Keratinocyte (primary cell): ENCODE results near the gene RHOU. TPM values are rescaled to one million over a fixed set of nuclear protein-coding genes. Genes with fewer than 3 reads are reported as not detected.

Experiments
- DNase-seq: peaks from one replicate; pipeline ENCODE4 v3.0.0-alpha.2; 2011; ENCODE audit warnings: low read depth, missing footprints, low spot score
- FAIRE-seq: peaks from 2 replicates; lab custom pipeline; 2011; peaks lifted over from hg19 to GRCh38; lab: Jason Lieb, UNC
- H2AFZ ChIP-seq: 2 replicates; pipeline ENCODE4 v1.6.0; 2012; ENCODE audit warnings: low read length, control low read depth, inconsistent platforms; ENCODE audit not compliant: control insufficient read depth
- H3K27ac ChIP-seq: 2 replicates; pipeline ENCODE4 v1.5.1; 2011; ENCODE audit warnings: low read length; ENCODE audit not compliant: control insufficient read depth, insufficient read depth
- H3K27me3 ChIP-seq: 3 replicates; pipeline ENCODE4 v1.6.0; 2011; ENCODE audit warnings: low read length; ENCODE audit not compliant: control insufficient read depth, insufficient read depth; ENCODE audit errors: extremely low read depth
- H3K36me3 ChIP-seq, 2 experiments: 2 replicates in 1 of 2; 3 replicates in 1 of 2; pipeline ENCODE4 v1.5.1; 2011; ENCODE audit warnings: low read length in 2 of 2, mild to moderate bottlenecking in 1 of 2; ENCODE audit not compliant: control insufficient read depth in 2 of 2, insufficient read depth in 2 of 2; ENCODE audit errors: extremely low read depth in 1 of 2
- H3K4me1 ChIP-seq: 3 replicates; pipeline ENCODE4 v1.5.1; 2011; ENCODE audit warnings: low read length; ENCODE audit not compliant: control insufficient read depth, insufficient read depth; ENCODE audit errors: extremely low read depth
- H3K4me2 ChIP-seq: 3 replicates; pipeline ENCODE4 v1.6.0; 2011; ENCODE audit warnings: low read depth, low read length; ENCODE audit not compliant: control insufficient read depth, insufficient read depth; ENCODE audit errors: extremely low read depth
- H3K4me3 ChIP-seq, 3 experiments: fragments of 200-600 bp in 1 of 3; sonication (generic) in 1 of 3; 2 replicates in 2 of 3; 3 replicates in 1 of 3; pipeline ENCODE4 v1.5.1; 2011 to 2016; ENCODE audit warnings: low read length in 3 of 3, mild to moderate bottlenecking in 3 of 3, control low read depth in 2 of 3, inconsistent platforms in 1 of 3, low read depth in 1 of 3, mixed read lengths in 1 of 3, mixed run types in 1 of 3, moderate library complexity in 1 of 3; ENCODE audit not compliant: control insufficient read depth in 2 of 3, insufficient read depth in 2 of 3; ENCODE audit errors: extremely low read depth in 1 of 3
- H3K79me2 ChIP-seq: 2 replicates; pipeline ENCODE4 v1.6.0; 2012; ENCODE audit warnings: low read length; ENCODE audit not compliant: control insufficient read depth, insufficient read depth
- H3K9ac ChIP-seq: 3 replicates; pipeline ENCODE4 v1.6.0; 2011; ENCODE audit warnings: low read length; ENCODE audit not compliant: control insufficient read depth, insufficient read depth; ENCODE audit errors: extremely low read depth
- H3K9me1 ChIP-seq: 3 replicates; pipeline ENCODE4 v1.6.0; 2011; ENCODE audit warnings: low read length; ENCODE audit not compliant: control insufficient read depth, insufficient read depth; ENCODE audit errors: extremely low read depth
- H3K9me3 ChIP-seq: 2 replicates; pipeline ENCODE4 v1.5.1; 2012; ENCODE audit warnings: low read depth, low read length; ENCODE audit not compliant: control insufficient read depth
- H4K20me1 ChIP-seq: 3 replicates; pipeline ENCODE4 v1.6.0; 2011; ENCODE audit warnings: low read length; ENCODE audit not compliant: control insufficient read depth, insufficient read depth; ENCODE audit errors: extremely low read depth
- CTCF ChIP-seq, 3 experiments: IDR thresholded peaks in 1 of 3; conservative IDR thresholded peaks in 1 of 3; optimal IDR thresholded peaks in 1 of 3; 2 replicates in 2 of 3; 3 replicates in 1 of 3; pipeline versions ENCODE3 to v1.5.1; 2011; ENCODE audit warnings: low read length in 3 of 3, mild to moderate bottlenecking in 3 of 3, moderate library complexity in 2 of 3, control low read depth in 1 of 3, inconsistent platforms in 1 of 3; ENCODE audit not compliant: insufficient read depth in 2 of 3; ENCODE audit errors: extremely low read depth in 1 of 3
- EZH2 ChIP-seq: IDR thresholded peaks from one replicate; pipeline ENCODE4 v1.6.1; 2012; ENCODE audit warnings: inconsistent platforms, mild to moderate bottlenecking, low read length, moderate library complexity
- dilution Hi-C: fragments of 300-500 bp; cut with MboI; formaldehyde crosslinking; loops from one replicate; pipeline ENCODE4 v1.7.0; 2020; ENCODE audit warnings: low sequenced_read_pairs; ENCODE audit not compliant: extremely low pct_ligation_motif_present
- polyA plus RNA-seq, 5 experiments: library from polyadenylated mRNA; depleted of rRNA in 3 of 5; stranded (reverse) in 3 of 5; stranded (forward) in 1 of 5; unstranded in 1 of 5; fragments of >200 nt; gene quantifications; 1 replicate in 1 of 5; 2 replicates in 3 of 5; 3 replicates in 1 of 5; pipeline versions ENCODE4 v1.2.1 to v1.2.3, GENCODE V29; 2011 to 2012; ENCODE audit warnings: missing spikeins in 2 of 5, low read depth in 1 of 5, low replicate concordance in 1 of 5

Gene RHOU
- polyA plus RNA-seq, 1 donor (not counting 4 experiments of a cell fraction or from before 2014, with no cell fraction given), result 0.29 TPM

DNA sequence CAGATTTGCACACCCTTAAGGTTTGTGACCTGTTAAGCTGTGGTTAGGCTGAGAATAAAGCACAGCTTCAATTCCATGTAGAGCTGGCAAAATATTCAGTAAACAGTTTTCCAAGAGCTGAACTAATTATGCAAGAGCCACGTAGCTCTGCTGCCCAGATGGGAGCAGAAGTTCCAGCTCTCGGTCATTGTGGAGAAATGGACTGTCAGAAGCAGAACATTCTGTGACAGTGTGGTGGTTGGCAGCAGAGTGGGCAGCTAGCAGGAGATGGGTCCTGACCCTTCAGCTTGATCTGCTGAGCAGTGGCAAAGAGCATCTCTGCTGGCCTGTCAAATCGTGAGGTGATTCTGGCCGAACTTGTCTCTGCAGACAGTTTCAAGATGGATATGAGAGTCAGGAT is 23.2 kb downstream of the RHOU start:
- DNase-seq (no peak), FAIRE-seq (no peak)
- no peaks in the 10 kb centered on the region for H4K20me1 ChIP-seq
- H3K9me1 ChIP-seq, result no peaks in the 10 kb centered on the region
- TF ChIP-seq EZH2 (no peak), CTCF (optimal IDR thresholded peaks at IDR 0.05 in 1 of 3, IDR thresholded peaks at IDR 0.05 in 1 of 3, conservative IDR thresholded peaks at IDR 0.05 in 1 of 3; ENCODE audit: extremely low read depth in 1 of 3, insufficient read depth in 2 of 3, low read length in 3 of 3) (no peak)
- H3K27ac ChIP-seq, result no peak overlapping the region
- no peaks in the 10 kb centered on the region for H3K79me2 ChIP-seq
- no peak overlapping the region for H3K4me2 ChIP-seq
- peaks cover 43% of the 10 kb centered on the region for H3K27me3 ChIP-seq
- no peak overlapping the region for H2AFZ ChIP-seq
- H3K4me3 ChIP-seq, result no peak overlapping the region
- no peaks in the 10 kb centered on the region for H3K4me1 ChIP-seq
- dilution Hi-C loops, result no loop called here
- H3K9ac ChIP-seq, result no peak overlapping the region
- H3K36me3 ChIP-seq, result no peaks in the 10 kb centered on the region
- H3K9me3 ChIP-seq, result no peaks in the 10 kb centered on the region

DNA sequence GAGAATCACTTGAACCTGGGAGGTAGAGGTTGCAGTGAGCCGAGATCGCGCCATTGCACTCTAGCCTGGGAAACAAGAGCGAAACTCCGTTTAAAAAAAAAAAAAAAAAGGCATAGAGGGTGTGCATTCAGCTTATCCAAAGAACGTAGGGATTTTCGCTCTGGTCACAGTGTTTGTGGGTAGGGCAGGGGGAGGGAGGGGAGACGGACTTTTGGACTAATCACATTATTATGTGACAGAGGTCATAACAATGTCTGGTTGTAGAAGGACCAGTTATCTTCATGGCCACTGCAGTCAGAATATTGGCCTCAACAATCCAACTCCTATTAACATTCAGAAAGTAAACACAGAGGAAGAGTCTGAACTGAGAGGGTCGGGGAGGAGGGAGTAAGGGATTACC is 25.7 kb downstream of the RHOU start:
- H3K27ac ChIP-seq, result no peak overlapping the region
- H3K9me3 ChIP-seq, result no peaks in the 10 kb centered on the region
- H2AFZ ChIP-seq, result no peak overlapping the region
- dilution Hi-C loops, result no loop called here
- no peaks in the 10 kb centered on the region for H4K20me1 ChIP-seq
- no peak overlapping the region for H3K4me3 ChIP-seq
- no peaks in the 10 kb centered on the region for H3K36me3 ChIP-seq
- H3K9me1 ChIP-seq, result no peaks in the 10 kb centered on the region
- no peak for TF ChIP-seq CTCF (optimal IDR thresholded peaks at IDR 0.05 in 1 of 3, IDR thresholded peaks at IDR 0.05 in 1 of 3, conservative IDR thresholded peaks at IDR 0.05 in 1 of 3; ENCODE audit: extremely low read depth in 1 of 3, insufficient read depth in 2 of 3, low read length in 3 of 3)
- no peak for TF ChIP-seq EZH2
- no peaks in the 10 kb centered on the region for H3K4me1 ChIP-seq
- H3K27me3 ChIP-seq, result peaks cover 27% of the 10 kb centered on the region
- H3K79me2 ChIP-seq, result no peaks in the 10 kb centered on the region
- no peak overlapping the region for H3K9ac ChIP-seq
- no peak overlapping the region for H3K4me2 ChIP-seq
- no peak for FAIRE-seq
- no peak for DNase-seq
